IMR-90 (cell line): ENCODE measurements around the gene CACNB3. TPM values are rescaled to one million over a fixed set of nuclear protein-coding genes. Genes with fewer than 3 reads are reported as not detected.

ENCODE experiments used
- ATAC-seq: fragments of 200-7000 bp; cut with Tn5 transposase; 2 replicates; pipeline ENCODE4 v1.9.1; 2020; ENCODE audit warnings: low read depth, mild to moderate bottlenecking, moderate library complexity
- BruUV-seq: library from RNA; stranded (reverse); fragments of 400-500 nt; replicated peaks from 2 replicates; lab custom pipeline; 2021; lab: Mats Ljungman, UMichigan
- CTCF ChIA-PET: fragments of 300-600 bp; formaldehyde crosslinking; extraction: SDS; loops from one replicate; lab custom pipeline; 2021; ENCODE audit warnings: antibody characterized with exemption; lab: Yijun Ruan, JAX
- POLR2A ChIA-PET: fragments of 300-600 bp; sonication (Branson Sonifier 250); formaldehyde crosslinking; loops from one replicate; lab custom pipeline; 2022; ENCODE audit warnings: antibody characterized with exemption; ENCODE audit not compliant: unreplicated experiment; lab: Charles Lee
- DNase-seq: peaks from one replicate; pipeline ENCODE4 v3.0.0; 2013
- H2AFZ ChIP-seq: replicated peaks from 2 replicates; pipeline ENCODE3; 2013; ENCODE audit warnings: low read length, mild to moderate bottlenecking; ENCODE audit not compliant: poor library complexity
- H2AK5ac ChIP-seq: 2 replicates; pipeline ENCODE4 v1.6.1; 2013; ENCODE audit warnings: low read depth, low read length, inconsistent platforms
- H2AK9ac ChIP-seq: replicated peaks from 2 replicates; pipeline ENCODE3; 2013; ENCODE audit warnings: mild to moderate bottlenecking, low read depth, low read length, moderate library complexity; ENCODE audit not compliant: poor library complexity
- H2BK120ac ChIP-seq: 2 replicates; pipeline ENCODE4 v1.6.1; 2013; ENCODE audit warnings: low read depth, low read length, inconsistent platforms
- H2BK15ac ChIP-seq: 3 replicates; pipeline ENCODE4 v1.6.1; 2013; ENCODE audit warnings: low read depth, low read length, inconsistent platforms
- H2BK20ac ChIP-seq: 2 replicates; pipeline ENCODE4 v1.6.1; 2013; ENCODE audit warnings: low read depth, mild to moderate bottlenecking, inconsistent platforms, low read length, moderate library complexity
- H2BK5ac ChIP-seq: 2 replicates; pipeline ENCODE4 v1.6.1; 2013; ENCODE audit warnings: mild to moderate bottlenecking, low read depth, low read length, inconsistent platforms; ENCODE audit not compliant: poor library complexity, severe bottlenecking
- H3K14ac ChIP-seq: replicated peaks from 2 replicates; pipeline ENCODE4 v1.6.1; 2013; ENCODE audit warnings: low read depth, low read length, inconsistent platforms
- H3K18ac ChIP-seq: 2 replicates; pipeline ENCODE4 v1.6.1; 2013; ENCODE audit warnings: low read depth, low read length, control low read depth
- H3K23ac ChIP-seq: 2 replicates; pipeline ENCODE4 v1.6.1; 2013; ENCODE audit warnings: low read depth, low read length, inconsistent platforms
- H3K27ac ChIP-seq: 2 replicates; pipeline ENCODE4 v1.5.1; 2013; ENCODE audit warnings: mild to moderate bottlenecking, control low read depth, low read length; ENCODE audit not compliant: insufficient read depth
- H3K27me3 ChIP-seq: 2 replicates; pipeline ENCODE4 v1.6.1; 2013; ENCODE audit warnings: low read length; ENCODE audit not compliant: control insufficient read depth, insufficient read depth
- H3K36me3 ChIP-seq: 2 replicates; pipeline ENCODE4 v1.6.1; 2013; ENCODE audit warnings: low read length, mixed read lengths; ENCODE audit not compliant: control insufficient read depth, insufficient read depth
- H3K4ac ChIP-seq: 2 replicates; pipeline ENCODE4 v1.6.1; 2013; ENCODE audit warnings: low read depth, low read length, inconsistent platforms
- H3K4me1 ChIP-seq: 2 replicates; pipeline ENCODE4 v1.6.1; 2013; ENCODE audit warnings: low read length, mixed read lengths; ENCODE audit not compliant: control insufficient read depth, insufficient read depth
- H3K4me2 ChIP-seq: 2 replicates; pipeline ENCODE4 v1.6.1; 2013; ENCODE audit warnings: low read depth, mild to moderate bottlenecking, control low read depth, low read length, moderate library complexity
- H3K4me3 ChIP-seq: 2 replicates; pipeline ENCODE4 v1.5.1; 2013; ENCODE audit warnings: low read depth, mild to moderate bottlenecking, control low read depth, low read length, moderate library complexity; ENCODE audit not compliant: insufficient read depth
- H3K56ac ChIP-seq: 2 replicates; pipeline ENCODE4 v1.6.1; 2013; ENCODE audit warnings: low read length, inconsistent platforms; ENCODE audit not compliant: insufficient read depth; ENCODE audit errors: extremely low read depth
- H3K79me1 ChIP-seq, 2 experiments: 2 replicates each; pipeline ENCODE4 v1.6.1; 2013; ENCODE audit warnings: low read length in 2 of 2, inconsistent platforms in 1 of 2, low read depth in 1 of 2
- H3K9ac ChIP-seq: 2 replicates; pipeline ENCODE4 v1.6.1; 2013; ENCODE audit warnings: low read depth, low read length, control low read depth
- H3K9me1 ChIP-seq: 2 replicates; pipeline ENCODE4 v1.6.1; 2013; ENCODE audit warnings: low read length, inconsistent platforms; ENCODE audit not compliant: insufficient read depth
- H3K9me3 ChIP-seq: 2 replicates; pipeline ENCODE4 v1.6.1; 2013; ENCODE audit warnings: low read length; ENCODE audit not compliant: control insufficient read depth, insufficient read depth
- H4K20me1 ChIP-seq: 2 replicates; pipeline ENCODE4 v1.6.1; 2013; ENCODE audit warnings: low read length, inconsistent platforms; ENCODE audit not compliant: insufficient read depth
- H4K5ac ChIP-seq: 2 replicates; pipeline ENCODE4 v1.6.1; 2013; ENCODE audit warnings: mild to moderate bottlenecking, low read depth, low read length, control low read depth
- H4K8ac ChIP-seq, 2 experiments: 2 replicates each; pipeline ENCODE4 v1.6.1; 2013; ENCODE audit warnings: low read depth in 2 of 2, low read length in 2 of 2, control low read depth in 1 of 2, inconsistent platforms in 1 of 2
- H4K91ac ChIP-seq: 2 replicates; pipeline ENCODE4 v1.6.1; 2013; ENCODE audit warnings: low read depth, low read length, inconsistent platforms; ENCODE audit not compliant: insufficient read depth
- CHD1 ChIP-seq: IDR thresholded peaks from 2 replicates; pipeline ENCODE4 v1.6.1; 2012; ENCODE audit warnings: low read depth, low read length, improper control_type of control experiment
- FOS ChIP-seq: fragments of 150-350 bp; IDR thresholded peaks from 2 replicates; pipeline ENCODE4 v1.6.1; 2016; ENCODE audit warnings: low read depth, low read length
- MAFK ChIP-seq: IDR thresholded peaks from 2 replicates; pipeline ENCODE4 v1.6.1; 2012; ENCODE audit warnings: low read depth, low read length, improper control_type of control experiment
- MXI1 ChIP-seq: IDR thresholded peaks from 2 replicates; pipeline ENCODE4 v1.6.1; 2012; ENCODE audit warnings: low read depth, mild to moderate bottlenecking, low read length, moderate library complexity, borderline replicate concordance
- NFE2L2 ChIP-seq: fragments of 150-350 bp; IDR thresholded peaks from 2 replicates; pipeline ENCODE4 v1.6.1; 2016; ENCODE audit warnings: low read depth, mild to moderate bottlenecking, low read length
- RAD21 ChIP-seq: IDR thresholded peaks from 2 replicates; pipeline ENCODE4 v1.6.1; 2012; ENCODE audit warnings: low read length, improper control_type of control experiment
- WGBS, 2 experiments: methylation state at CpG; one replicate each; pipeline versions ENCODE4 v1.1.5 to v1.1.7; 2013; ENCODE audit warnings: missing lambda C conversion rate in 2 of 2; ENCODE audit not compliant: insufficient read length in 1 of 2; ENCODE audit errors: extremely low coverage in 2 of 2; 5-methylcytosine and 5-hydroxymethylcytosine counted together
- dilution Hi-C: fragments of 300-500 bp; cut with HindIII; formaldehyde crosslinking; loops from one replicate; pipeline ENCODE4 v1.14.3; 2018; ENCODE audit warnings: low sequenced_read_pairs; ENCODE audit not compliant: unreplicated experiment
- in situ Hi-C: fragments of 300-500 bp; cut with MboI; formaldehyde crosslinking; loops from 3 replicates; pipeline ENCODE4 v1.14.3; 2019; ENCODE audit warnings: low sequenced_read_pairs, inconsistent platforms, mixed read lengths
- intact Hi-C: fragments of 100-400 bp; cut with micrococcal nuclease; formaldehyde crosslinking; loops from 2 replicates; pipeline ENCODE4 v1.10.0; 2022
- polyA plus RNA-seq, 3 experiments: library from polyadenylated mRNA; depleted of rRNA; stranded (reverse); fragments of >200 nt; gene quantifications; 2 replicates each; pipeline ENCODE4 v1.2.3, GENCODE V29; 2012; ENCODE audit warnings: low replicate concordance in 1 of 3
- total RNA-seq: library from RNA; depleted of rRNA; stranded (reverse); fragments of >200 nt; gene quantifications from 2 replicates; pipeline ENCODE4 v1.2.3, GENCODE V29; 2012
- TF ChIP-seq, protein P1 (sequence below): fragments of 150-350 bp; IDR thresholded peaks from 2 replicates; pipeline ENCODE4 v1.6.1; 2016; ENCODE audit warnings: low read depth, mild to moderate bottlenecking, low read length, moderate library complexity, borderline replicate concordance
- TF ChIP-seq, protein P2 (sequence below): fragments of 150-350 bp; IDR thresholded peaks from 2 replicates; pipeline ENCODE4 v1.6.1; 2017; ENCODE audit warnings: mild to moderate bottlenecking, antibody characterized with exemption, low read length, low read depth

The CACNB3 gene
- total and polyA plus RNA-seq, 2 of the 4 experiments (the other 2 are of a cell fraction): 18.1 to 45.1 TPM

DNA sequence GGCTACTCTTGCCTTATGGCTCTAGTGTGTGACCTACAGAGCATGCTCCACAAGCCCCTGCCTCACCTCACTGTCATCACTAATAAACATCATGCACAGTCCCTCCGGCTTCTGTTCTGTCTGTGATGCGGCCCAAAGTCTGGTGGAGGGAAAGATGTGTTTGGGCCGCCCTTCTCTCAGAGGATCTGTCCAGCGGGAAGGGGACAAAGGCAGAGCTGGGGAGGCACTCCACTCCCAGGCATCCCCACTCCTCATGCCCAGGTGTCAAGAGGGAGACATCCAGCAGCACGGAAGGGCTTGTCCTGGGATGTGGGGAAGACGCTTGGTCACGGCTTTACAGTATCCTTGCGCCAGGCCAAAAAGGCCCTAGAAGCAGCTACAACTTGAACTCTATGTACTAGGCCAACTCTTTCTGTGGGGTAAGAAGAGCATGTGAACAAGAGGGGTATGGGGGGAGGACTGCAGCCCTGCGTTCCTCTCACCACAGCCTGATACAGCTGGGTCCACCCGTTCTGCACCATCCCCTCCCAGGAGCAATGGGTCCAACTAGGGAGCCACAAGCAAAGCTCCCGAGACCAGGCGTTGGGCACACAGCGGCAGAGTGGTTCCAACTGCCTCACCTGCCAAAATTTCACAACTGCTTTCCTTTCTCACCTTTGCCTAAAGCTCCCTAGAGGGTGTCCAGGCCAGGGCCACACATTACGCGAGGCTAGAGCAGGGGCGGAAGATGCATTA, 10.7 kb downstream of the CACNB3 start (continued):
- TF ChIP-seq, protein P1, sequence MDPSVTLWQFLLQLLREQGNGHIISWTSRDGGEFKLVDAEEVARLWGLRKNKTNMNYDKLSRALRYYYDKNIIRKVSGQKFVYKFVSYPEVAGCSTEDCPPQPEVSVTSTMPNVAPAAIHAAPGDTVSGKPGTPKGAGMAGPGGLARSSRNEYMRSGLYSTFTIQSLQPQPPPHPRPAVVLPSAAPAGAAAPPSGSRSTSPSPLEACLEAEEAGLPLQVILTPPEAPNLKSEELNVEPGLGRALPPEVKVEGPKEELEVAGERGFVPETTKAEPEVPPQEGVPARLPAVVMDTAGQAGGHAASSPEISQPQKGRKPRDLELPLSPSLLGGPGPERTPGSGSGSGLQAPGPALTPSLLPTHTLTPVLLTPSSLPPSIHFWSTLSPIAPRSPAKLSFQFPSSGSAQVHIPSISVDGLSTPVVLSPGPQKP: no peak

GRCh38 chr12:48831257-48831656, 13.0 kb downstream of the CACNB3 start:
- Histone ChIP-seq H2AK5ac (no peak overlapping the region), H4K20me1 (peaks cover 25% of the 10 kb centered on the region), H2AK9ac (no peak overlapping the region), H3K4me3 (no peak overlapping the region), H3K9ac (no peak overlapping the region), H2BK20ac (no peak overlapping the region), H4K5ac (no peak overlapping the region), H3K9me3 (no peaks in the 10 kb centered on the region), H3K4ac (no peak overlapping the region), H3K23ac (no peak overlapping the region), H3K4me2 (no peak overlapping the region), H3K79me1 (peaks cover 3 to 10% of the 10 kb centered on the region in 2 experiments; a peak in 3 of 4 replicates), H3K14ac (no peak overlapping the region), H2BK120ac (no peak overlapping the region), H2BK5ac (no peak overlapping the region), H3K18ac (no peak overlapping the region), H3K27ac (no peak overlapping the region), H3K56ac (no peak overlapping the region), H4K8ac (no peak overlapping the region), H3K27me3 (no peaks in the 10 kb centered on the region), H4K91ac (no peak overlapping the region), H2AFZ (no peak overlapping the region), H2BK15ac (no peak overlapping the region), H3K9me1 (no peaks in the 10 kb centered on the region; the same call in 1 of the 2 replicates), H3K36me3 (peaks cover 87% of the 10 kb centered on the region), H3K4me1 (no peaks in the 10 kb centered on the region)
- DNase-seq (no peak), ATAC-seq (no peak)
- dilution Hi-C loops: no loop called here
- intact Hi-C loops: no loop called here
- WGBS, 2 experiments: 98% methylated on average over 5 of the region's 6 CpGs; no CpG with 5 or more reads in 1 of the 2 experiments
- POLR2A ChIA-PET: no interaction called here
- in situ Hi-C loops: no loop called here
- CTCF ChIA-PET: interaction anchor here (1.0 kb wide), 1 partner anchor 17 kb away, joined by 4 read pairs; no protein-coding TSS in a partner anchor
- TF ChIP-seq FOS (no peak), RAD21 (no peak), NFE2L2 (no peak), MAFK (no peak), CHD1 (no peak), MXI1 (no peak)
- TF ChIP-seq, protein P2, sequence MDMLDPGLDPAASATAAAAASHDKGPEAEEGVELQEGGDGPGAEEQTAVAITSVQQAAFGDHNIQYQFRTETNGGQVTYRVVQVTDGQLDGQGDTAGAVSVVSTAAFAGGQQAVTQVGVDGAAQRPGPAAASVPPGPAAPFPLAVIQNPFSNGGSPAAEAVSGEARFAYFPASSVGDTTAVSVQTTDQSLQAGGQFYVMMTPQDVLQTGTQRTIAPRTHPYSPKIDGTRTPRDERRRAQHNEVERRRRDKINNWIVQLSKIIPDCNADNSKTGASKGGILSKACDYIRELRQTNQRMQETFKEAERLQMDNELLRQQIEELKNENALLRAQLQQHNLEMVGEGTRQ: no peak
- BruUV-seq: no TSS peak
